Endothelial cell of umbilical vein (primary cell): ENCODE results near the gene LRRN1. TPM values are rescaled to one million over a fixed set of nuclear protein-coding genes. Genes with fewer than 3 reads are reported as not detected.

Experiments used
- BruUV-seq: library from RNA; stranded (reverse); fragments of 400-500 nt; replicated peaks from 2 replicates; lab custom pipeline; 2021; lab: Mats Ljungman, UMichigan
- CTCF ChIA-PET: fragments of 300-600, 350-600 bp; sonication (Branson Sonifier 250); formaldehyde crosslinking; loops from one replicate; lab custom pipeline; 2021; ENCODE audit warnings: antibody characterized with exemption, inconsistent platforms; lab: Charles Lee
- POLR2A ChIA-PET: fragments of 300-600, 350-600 bp; sonication (Branson Sonifier 250); formaldehyde crosslinking; loops from one replicate; lab custom pipeline; 2021; ENCODE audit warnings: antibody characterized with exemption, inconsistent platforms; lab: Charles Lee
- DNase-seq: peaks from one replicate; pipeline ENCODE4 v3.0.0-alpha.2; 2011; ENCODE audit warnings: low read depth, low spot score
- FAIRE-seq: peaks from 2 replicates; lab custom pipeline; 2011; peaks lifted over from hg19 to GRCh38; lab: Jason Lieb, UNC
- H2AFZ ChIP-seq: 2 replicates; pipeline ENCODE4 v1.6.0; 2012; ENCODE audit warnings: low read depth, low read length, control low read depth, inconsistent platforms
- H3K27ac ChIP-seq: 2 replicates; pipeline ENCODE4 v1.5.1; 2011; ENCODE audit warnings: low read depth, mild to moderate bottlenecking, control low read depth, low read length, moderate library complexity; ENCODE audit not compliant: insufficient read depth
- H3K27me3 ChIP-seq, 2 experiments: 2 replicates each; pipeline versions ENCODE4 v1.6.0 to v1.6.1; 2011; ENCODE audit warnings: low read length in 2 of 2, mixed read lengths in 1 of 2; ENCODE audit not compliant: control insufficient read depth in 2 of 2, insufficient read depth in 2 of 2
- H3K36me3 ChIP-seq, 2 experiments: 2 replicates in 1 of 2; 3 replicates in 1 of 2; pipeline ENCODE4 v1.5.1; 2011; ENCODE audit warnings: low read length in 2 of 2, mild to moderate bottlenecking in 1 of 2, moderate library complexity in 1 of 2; ENCODE audit not compliant: control insufficient read depth in 2 of 2, insufficient read depth in 2 of 2; ENCODE audit errors: extremely low read depth in 1 of 2
- H3K4me1 ChIP-seq: 3 replicates; pipeline ENCODE4 v1.5.1; 2011; ENCODE audit warnings: mild to moderate bottlenecking, low read length; ENCODE audit not compliant: control insufficient read depth, insufficient read depth; ENCODE audit errors: extremely low read depth
- H3K4me2 ChIP-seq: 2 replicates; pipeline ENCODE4 v1.6.1; 2011; ENCODE audit warnings: low read length, control low read depth, mixed read lengths; ENCODE audit not compliant: insufficient read depth
- H3K4me3 ChIP-seq, 3 experiments: fragments of 200-600 bp in 1 of 3; sonication (generic), shearing (Covaris generic) in 1 of 3; replicated peaks in 1 of 3; 2 replicates each; pipeline ENCODE4 v1.5.1; 2011 to 2016; ENCODE audit warnings: control low read depth in 3 of 3, low read length in 3 of 3, mild to moderate bottlenecking in 2 of 3, inconsistent platforms in 1 of 3, low read depth in 1 of 3, moderate library complexity in 1 of 3; ENCODE audit not compliant: insufficient read depth in 1 of 3
- H3K79me2 ChIP-seq: 2 replicates; pipeline ENCODE4 v1.6.0; 2012; ENCODE audit warnings: low read length, inconsistent platforms; ENCODE audit not compliant: control insufficient read depth, insufficient read depth
- H3K9ac ChIP-seq: replicated peaks from 2 replicates; pipeline ENCODE3; 2011; ENCODE audit warnings: low read length, control low read depth; ENCODE audit not compliant: insufficient read depth; ENCODE audit errors: extremely low read depth
- H3K9me1 ChIP-seq: replicated peaks from 3 replicates; pipeline ENCODE4 v1.6.0; 2011; ENCODE audit warnings: mild to moderate bottlenecking, low read length; ENCODE audit not compliant: control insufficient read depth, insufficient read depth; ENCODE audit errors: extremely low read depth
- H3K9me3 ChIP-seq: replicated peaks from 2 replicates; pipeline ENCODE4 v1.5.1; 2012; ENCODE audit warnings: low read length, inconsistent platforms; ENCODE audit not compliant: control insufficient read depth, insufficient read depth
- H4K20me1 ChIP-seq: replicated peaks from 2 replicates; pipeline ENCODE3; 2011; ENCODE audit warnings: mild to moderate bottlenecking, low read length; ENCODE audit not compliant: control insufficient read depth, insufficient read depth; ENCODE audit errors: extremely low read depth
- CTCF ChIP-seq, 2 donors: IDR thresholded peaks; 1 replicate in 1 of 2; 2 replicates in 1 of 2; pipeline ENCODE4 v1.5.1; 2011; ENCODE audit warnings: low read length in 2 of 2, mild to moderate bottlenecking in 2 of 2, moderate library complexity in 2 of 2, control low read depth in 1 of 2, inconsistent platforms in 1 of 2, low read depth in 1 of 2; ENCODE audit not compliant: insufficient read depth in 1 of 2; ENCODE audit errors: extremely low read depth in 1 of 2
- EZH2 ChIP-seq: IDR thresholded peaks from 2 replicates; pipeline ENCODE4 v1.6.1; 2012; ENCODE audit warnings: borderline replicate concordance, low read depth, mild to moderate bottlenecking, moderate library complexity, low read length, inconsistent platforms; ENCODE audit not compliant: severe bottlenecking
- FOS ChIP-seq: IDR thresholded peaks from 2 replicates; pipeline ENCODE4 v1.6.1; 2011; ENCODE audit warnings: mild to moderate bottlenecking, low read length, moderate library complexity, borderline replicate concordance; ENCODE audit not compliant: insufficient read depth
- GATA2 ChIP-seq: IDR thresholded peaks from 2 replicates; pipeline ENCODE4 v1.7.0; 2011; ENCODE audit warnings: low read depth, mild to moderate bottlenecking, moderate library complexity, mixed read lengths, low read length; ENCODE audit not compliant: insufficient read length, insufficient read depth
- JUN ChIP-seq: IDR thresholded peaks from 2 replicates; pipeline ENCODE4 v1.6.1; 2011; ENCODE audit warnings: borderline replicate concordance, low read depth; ENCODE audit not compliant: insufficient read length, insufficient read depth
- MAX ChIP-seq: IDR thresholded peaks from 2 replicates; pipeline ENCODE4 v1.6.1; 2011; ENCODE audit not compliant: insufficient read depth, insufficient read length
- MYC ChIP-seq: IDR thresholded peaks from one replicate; pipeline ENCODE4 v1.6.1; 2011; ENCODE audit warnings: mild to moderate bottlenecking, low read depth, low read length
- POLR2A ChIP-seq: IDR thresholded peaks from 2 replicates; pipeline ENCODE4 v1.6.1; 2012; ENCODE audit warnings: low read depth, mild to moderate bottlenecking, control low read depth, low read length
- POLR2AphosphoS5 ChIP-seq: IDR thresholded peaks from 2 replicates; pipeline ENCODE4 v1.6.1; 2012; ENCODE audit warnings: low read depth, mild to moderate bottlenecking, control low read depth, low read length, moderate library complexity; ENCODE audit not compliant: insufficient read depth
- dilution Hi-C: fragments of 300-500 bp; cut with MboI; formaldehyde crosslinking; loops from one replicate; pipeline ENCODE4 v1.15.0; 2019; ENCODE audit warnings: low sequenced_read_pairs; ENCODE audit not compliant: extremely low pct_ligation_motif_present
- intact Hi-C: fragments of 100-400 bp; cut with micrococcal nuclease; formaldehyde crosslinking; loops from one replicate; pipeline ENCODE4 v1.10.0; 2022
- polyA plus RNA-seq, 4 experiments: library from polyadenylated mRNA; depleted of rRNA in 3 of 4; stranded (reverse) in 3 of 4; unstranded in 1 of 4; fragments of >200 nt; gene quantifications; 2 replicates each; pipeline versions ENCODE4 v1.2.1 to v1.2.3, GENCODE V29; 2011 to 2012; ENCODE audit warnings: missing spikeins in 1 of 4
- total RNA-seq: library from RNA; stranded (reverse); gene quantifications from 2 replicates; pipeline ENCODE4 v1.2.3, GENCODE V29; 2021

LRRN1 gene
- total and polyA plus RNA-seq, 2 donors (not counting 3 experiments of a cell fraction or from before 2014, with no cell fraction given) = 0.04 TPM; not detected in 1

GRCh38 chr3:3875491-3875890, 76.3 kb downstream of the LRRN1 start:
- H3K9me3 ChIP-seq = no peaks in the 10 kb centered on the region
- POLR2A ChIA-PET = no interaction called here
- H3K4me2 ChIP-seq = no peak overlapping the region
- no peaks in the 10 kb centered on the region for H3K4me1 ChIP-seq
- intact Hi-C loops = no loop called here
- no TSS peak for BruUV-seq
- no peaks in the 10 kb centered on the region for H4K20me1 ChIP-seq
- FAIRE-seq = no peak
- DNase-seq = no peak
- no peaks in the 10 kb centered on the region for H3K36me3 ChIP-seq
- H2AFZ ChIP-seq = no peak overlapping the region
- H3K9me1 ChIP-seq = no peaks in the 10 kb centered on the region
- H3K9ac ChIP-seq = no peak overlapping the region
- H3K79me2 ChIP-seq = no peaks in the 10 kb centered on the region
- TF ChIP-seq FOS (no peak), POLR2AphosphoS5 (no peak), EZH2 (no peak), JUN (no peak), POLR2A (no peak), MAX (no peak), CTCF (IDR thresholded peaks at IDR 0.05; ENCODE audit: extremely low read depth in 1 of 2, insufficient read depth in 1 of 2, low read depth in 1 of 2, low read length in 2 of 2) (no peak), GATA2 (no peak), MYC (no peak)
- no peaks in the 10 kb centered on the region for H3K27me3 ChIP-seq
- CTCF ChIA-PET = no interaction called here
- H3K4me3 ChIP-seq = no peak overlapping the region
- dilution Hi-C loops = no loop called here
- no peak overlapping the region for H3K27ac ChIP-seq
